Hepatocyte (in vitro differentiated cells): ENCODE data around the gene DGKD.

Experiments
- EZH2 ChIP-seq: fragments of 200-600 bp; sonication (generic); IDR thresholded peaks from 2 replicates; pipeline ENCODE4 v1.6.1; 2016; ENCODE audit warnings: antibody characterized with exemption, mild to moderate bottlenecking, borderline replicate concordance
- TF ChIP-seq, protein P1 (sequence below): fragments of 200-600 bp; sonication (generic); IDR thresholded peaks from 2 replicates; pipeline ENCODE4 v1.5.1; 2016; ENCODE audit warnings: antibody characterized with exemption, mild to moderate bottlenecking; ENCODE audit not compliant: poor library complexity

DNA sequence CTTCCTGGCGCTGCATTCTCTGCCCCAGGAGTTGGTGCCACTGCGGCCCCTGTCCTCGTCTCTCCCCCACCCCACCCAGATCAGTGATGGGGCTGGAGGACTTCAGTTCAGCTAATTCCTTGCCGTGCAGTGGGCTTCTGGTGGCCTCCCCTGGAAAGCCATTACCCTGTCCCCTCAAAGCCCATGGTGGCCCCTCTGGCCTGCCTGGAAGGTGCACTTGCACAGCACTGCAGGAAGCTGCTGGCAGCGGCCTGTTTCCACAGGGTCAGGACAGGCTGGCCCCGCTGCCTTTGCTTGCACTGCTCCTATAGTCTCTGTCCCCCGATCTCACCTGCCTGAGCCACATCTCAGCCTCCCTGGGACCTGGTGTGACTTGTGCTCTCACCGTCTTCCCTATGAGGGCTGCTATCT lies 107.2 kb downstream of the DGKD start:
- TF ChIP-seq, protein P1, sequence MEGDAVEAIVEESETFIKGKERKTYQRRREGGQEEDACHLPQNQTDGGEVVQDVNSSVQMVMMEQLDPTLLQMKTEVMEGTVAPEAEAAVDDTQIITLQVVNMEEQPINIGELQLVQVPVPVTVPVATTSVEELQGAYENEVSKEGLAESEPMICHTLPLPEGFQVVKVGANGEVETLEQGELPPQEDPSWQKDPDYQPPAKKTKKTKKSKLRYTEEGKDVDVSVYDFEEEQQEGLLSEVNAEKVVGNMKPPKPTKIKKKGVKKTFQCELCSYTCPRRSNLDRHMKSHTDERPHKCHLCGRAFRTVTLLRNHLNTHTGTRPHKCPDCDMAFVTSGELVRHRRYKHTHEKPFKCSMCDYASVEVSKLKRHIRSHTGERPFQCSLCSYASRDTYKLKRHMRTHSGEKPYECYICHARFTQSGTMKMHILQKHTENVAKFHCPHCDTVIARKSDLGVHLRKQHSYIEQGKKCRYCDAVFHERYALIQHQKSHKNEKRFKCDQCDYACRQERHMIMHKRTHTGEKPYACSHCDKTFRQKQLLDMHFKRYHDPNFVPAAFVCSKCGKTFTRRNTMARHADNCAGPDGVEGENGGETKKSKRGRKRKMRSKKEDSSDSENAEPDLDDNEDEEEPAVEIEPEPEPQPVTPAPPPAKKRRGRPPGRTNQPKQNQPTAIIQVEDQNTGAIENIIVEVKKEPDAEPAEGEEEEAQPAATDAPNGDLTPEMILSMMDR: no peak
- no peak for TF ChIP-seq EZH2
